CD14-positive monocyte (primary cell): ENCODE results near the gene TKTL1. TPM values are rescaled to one million over a fixed set of nuclear protein-coding genes. Genes with fewer than 3 reads are reported as not detected.

Experiments used
- DNase-seq, 3 donors: peaks; one replicate each; pipeline ENCODE4 v3.0.0-alpha.2; 2011 to 2022
- H2AFZ ChIP-seq: 2 replicates; pipeline ENCODE4 v1.6.0; 2012; ENCODE audit warnings: mild to moderate bottlenecking, low read depth, low read length, inconsistent platforms; ENCODE audit not compliant: insufficient read depth, poor library complexity, severe bottlenecking
- H3K27ac ChIP-seq, 2 donors: 1 replicate in 1 of 2; 2 replicates in 1 of 2; pipeline ENCODE4 v1.5.1; 2012 to 2013; ENCODE audit warnings: low read length in 2 of 2, control low read depth in 1 of 2, inconsistent platforms in 1 of 2, low read depth in 1 of 2, mild to moderate bottlenecking in 1 of 2
- H3K27me3 ChIP-seq, 2 donors: one replicate each; pipeline versions ENCODE4 v1.6.0 to v1.6.1; 2011 to 2013; ENCODE audit warnings: low read length in 2 of 2; ENCODE audit not compliant: control insufficient read depth in 2 of 2, insufficient read depth in 2 of 2
- H3K36me3 ChIP-seq, 2 donors: replicated peaks in 1 of 2; 1 replicate in 1 of 2; 2 replicates in 1 of 2; pipeline versions ENCODE4 v1.5.1 to v1.6.1; 2012 to 2013; ENCODE audit warnings: low read length in 2 of 2, control low read depth in 1 of 2, inconsistent platforms in 1 of 2, mild to moderate bottlenecking in 1 of 2; ENCODE audit not compliant: insufficient read depth in 2 of 2, control insufficient read depth in 1 of 2
- H3K4me1 ChIP-seq, 2 donors: 1 replicate in 1 of 2; 2 replicates in 1 of 2; pipeline versions ENCODE4 v1.5.1 to v1.6.1; 2012 to 2013; ENCODE audit warnings: low read length in 2 of 2, control low read depth in 1 of 2, inconsistent platforms in 1 of 2, mild to moderate bottlenecking in 1 of 2, moderate library complexity in 1 of 2; ENCODE audit not compliant: insufficient read depth in 2 of 2, control insufficient read depth in 1 of 2
- H3K4me2 ChIP-seq: replicated peaks from 2 replicates; pipeline ENCODE3; 2012; ENCODE audit warnings: low read length, moderate library complexity, mild to moderate bottlenecking; ENCODE audit not compliant: poor library complexity, severe bottlenecking; ENCODE audit errors: extremely low read depth
- H3K4me3 ChIP-seq, 3 experiments: fragments of 200-600 bp in 1 of 3; sonication (generic) in 1 of 3; replicated peaks in 1 of 3; 1 replicate in 2 of 3; 2 replicates in 1 of 3; pipeline ENCODE4 v1.5.1; 2011 to 2013; ENCODE audit warnings: low read length in 3 of 3, mild to moderate bottlenecking in 3 of 3, control low read depth in 2 of 3, low read depth in 2 of 3, inconsistent platforms in 1 of 3, moderate library complexity in 1 of 3
- H3K79me2 ChIP-seq: 2 replicates; pipeline ENCODE4 v1.6.0; 2012; ENCODE audit warnings: mild to moderate bottlenecking, control low read depth, inconsistent platforms, low read length, moderate library complexity; ENCODE audit not compliant: insufficient read depth
- H3K9ac ChIP-seq: 2 replicates; pipeline ENCODE4 v1.6.0; 2017; ENCODE audit warnings: low read length, mild to moderate bottlenecking; ENCODE audit not compliant: insufficient read depth, poor library complexity, severe bottlenecking
- H3K9me3 ChIP-seq, 2 donors: replicated peaks in 1 of 2; 1 replicate in 1 of 2; 2 replicates in 1 of 2; pipeline versions ENCODE4 v1.5.1 to v1.6.1; 2012 to 2013; ENCODE audit warnings: low read length in 2 of 2, control low read depth in 1 of 2; ENCODE audit not compliant: control insufficient read depth in 1 of 2, insufficient read depth in 1 of 2
- H4K20me1 ChIP-seq: 2 replicates; pipeline ENCODE4 v1.6.0; 2012; ENCODE audit warnings: mild to moderate bottlenecking, low read length, control low read depth, moderate library complexity; ENCODE audit not compliant: insufficient read depth
- H3K27ac Mint-ChIP-seq, 7 donors: one replicate each; pipeline ENCODE4 v1.8.0; 2020; ENCODE audit warnings: mild to moderate bottlenecking in 7 of 7, mixed read lengths in 7 of 7, moderate library complexity in 6 of 7, inconsistent platforms in 2 of 7
- H3K27me3 Mint-ChIP-seq, 3 donors: one replicate each; pipeline ENCODE4 v1.8.0; 2021 to 2022; ENCODE audit warnings: low read depth in 3 of 3, mild to moderate bottlenecking in 3 of 3, mixed read lengths in 3 of 3, moderate library complexity in 3 of 3, inconsistent platforms in 1 of 3
- H3K36me3 Mint-ChIP-seq, 2 donors: one replicate each; pipeline ENCODE4 v1.8.0; 2020; ENCODE audit warnings: mixed read lengths in 2 of 2, inconsistent platforms in 1 of 2, mild to moderate bottlenecking in 1 of 2
- H3K4me1 Mint-ChIP-seq: one replicate; pipeline ENCODE4 v1.8.0; 2020; ENCODE audit warnings: mild to moderate bottlenecking, mixed read lengths
- H3K4me3 Mint-ChIP-seq, 2 donors: one replicate each; pipeline ENCODE4 v1.8.0; 2020; ENCODE audit warnings: mild to moderate bottlenecking in 2 of 2, mixed read lengths in 2 of 2, moderate library complexity in 1 of 2
- H3K9me3 Mint-ChIP-seq, 7 donors: one replicate each; pipeline ENCODE4 v1.8.0; 2020 to 2022; ENCODE audit warnings: mixed read lengths in 7 of 7, mild to moderate bottlenecking in 6 of 7, moderate library complexity in 6 of 7, inconsistent platforms in 2 of 7
- WGBS: methylation state at CpG from one replicate; pipeline ENCODE4 v1.1.5; 2013; ENCODE audit warnings: missing lambda C conversion rate; ENCODE audit not compliant: insufficient coverage; 5-methylcytosine and 5-hydroxymethylcytosine counted together
- intact Hi-C, 2 donors: fragments of 100-400 bp; cut with micrococcal nuclease; formaldehyde crosslinking; loops; one replicate each; pipeline versions ENCODE4 v1.15.0 to v1.15.1; 2023
- polyA plus RNA-seq, 3 donors: library from polyadenylated mRNA; depleted of rRNA in 1 of 3; unstranded in 2 of 3; stranded (reverse) in 1 of 3; fragments of 300-500 nt in 2 of 3; fragments of >200 nt in 1 of 3; fragmentation: Illumina TruSeq in 2 of 3; gene quantifications; 1 replicate in 2 of 3; 2 replicates in 1 of 3; pipeline ENCODE4 v1.2.3, GENCODE V29; 2012 to 2021
- TF ChIP-seq, protein P1 (sequence below): fragments of 200-600 bp; IDR thresholded peaks from one replicate; pipeline ENCODE4 v1.8.0; 2022; ENCODE audit warnings: antibody characterized with exemption, mild to moderate bottlenecking

The TKTL1 gene
- polyA plus RNA-seq, 3 donors: 0.20 to 1.3 (median 0.60) TPM

DNA sequence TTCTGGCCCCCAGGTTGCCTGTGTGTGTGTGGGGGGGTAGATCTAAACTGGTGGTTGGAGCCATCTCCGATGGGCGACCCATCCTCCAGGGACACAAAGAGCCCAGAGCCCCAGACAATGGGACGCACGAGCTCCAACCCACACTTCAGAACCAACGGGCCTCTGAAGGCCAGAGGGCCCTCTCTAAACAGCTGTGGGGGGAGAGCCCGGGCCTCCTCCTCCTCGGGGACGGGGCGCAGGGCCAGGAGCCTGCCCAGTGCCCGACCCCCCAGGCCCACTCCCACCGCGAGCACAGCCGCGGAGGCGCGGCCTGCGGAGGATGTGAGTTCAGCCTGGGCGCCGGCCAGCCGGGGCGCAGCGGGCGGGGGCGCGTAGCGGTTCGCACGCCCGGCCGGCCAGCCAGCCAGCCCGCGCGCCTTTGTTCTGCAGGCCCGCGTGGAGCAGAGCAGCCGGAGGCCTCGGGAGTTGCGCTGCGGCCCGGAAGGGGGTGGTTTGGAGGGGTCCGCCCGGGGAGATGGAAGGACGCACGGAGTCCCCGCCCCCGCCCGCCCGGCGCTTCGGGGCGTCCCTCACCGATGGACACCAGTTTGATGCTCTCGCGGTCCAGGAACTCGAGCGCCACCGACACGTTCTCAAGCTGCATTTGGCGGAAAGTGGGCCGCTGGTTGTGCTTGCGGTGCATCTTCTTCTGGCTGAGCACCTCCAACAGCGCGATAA lies 74.9 kb downstream of the TKTL1 start:
- H3K79me2 ChIP-seq: peaks cover 68% of the 10 kb centered on the region
- peak overlapping the region; percentile 61 to 94 (median 88) for H3K4me3 ChIP-seq
- Mint-ChIP-seq H3K4me1 (peaks cover 21% of the 10 kb centered on the region), H3K9me3 (peaks cover 0 to 29% (median 6%) of the 10 kb centered on the region in 7 donors), H3K27ac (peak overlapping the region; percentile 96 to 98 (median 97)), H3K36me3 (peaks cover 14 to 31% of the 10 kb centered on the region in 2 donors), H3K4me3 (peak overlapping the region; percentile 91 to 97), H3K27me3 (peaks cover 3 to 15% (median 8%) of the 10 kb centered on the region in 3 donors)
- no peak for DNase-seq
- TF ChIP-seq, protein P1, sequence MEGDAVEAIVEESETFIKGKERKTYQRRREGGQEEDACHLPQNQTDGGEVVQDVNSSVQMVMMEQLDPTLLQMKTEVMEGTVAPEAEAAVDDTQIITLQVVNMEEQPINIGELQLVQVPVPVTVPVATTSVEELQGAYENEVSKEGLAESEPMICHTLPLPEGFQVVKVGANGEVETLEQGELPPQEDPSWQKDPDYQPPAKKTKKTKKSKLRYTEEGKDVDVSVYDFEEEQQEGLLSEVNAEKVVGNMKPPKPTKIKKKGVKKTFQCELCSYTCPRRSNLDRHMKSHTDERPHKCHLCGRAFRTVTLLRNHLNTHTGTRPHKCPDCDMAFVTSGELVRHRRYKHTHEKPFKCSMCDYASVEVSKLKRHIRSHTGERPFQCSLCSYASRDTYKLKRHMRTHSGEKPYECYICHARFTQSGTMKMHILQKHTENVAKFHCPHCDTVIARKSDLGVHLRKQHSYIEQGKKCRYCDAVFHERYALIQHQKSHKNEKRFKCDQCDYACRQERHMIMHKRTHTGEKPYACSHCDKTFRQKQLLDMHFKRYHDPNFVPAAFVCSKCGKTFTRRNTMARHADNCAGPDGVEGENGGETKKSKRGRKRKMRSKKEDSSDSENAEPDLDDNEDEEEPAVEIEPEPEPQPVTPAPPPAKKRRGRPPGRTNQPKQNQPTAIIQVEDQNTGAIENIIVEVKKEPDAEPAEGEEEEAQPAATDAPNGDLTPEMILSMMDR: no peak
- peak overlapping the region; percentile 95 to 100 for H3K27ac ChIP-seq
- peaks cover 47% of the 10 kb centered on the region for H4K20me1 ChIP-seq
- intact Hi-C loops: loop anchor here in 1 of 2 donors (5.0 kb wide), 1 partner anchor 162 kb away; no protein-coding TSS in a partner anchor
- WGBS: under 1% methylated on average over 43 of the region's 63 CpGs
- no peaks in the 10 kb centered on the region for H3K9me3 ChIP-seq
- H2AFZ ChIP-seq: no peak overlapping the region
- H3K9ac ChIP-seq: peak overlapping the region; percentile 98
- peak overlapping the region; percentile 58 for H3K4me2 ChIP-seq
- peaks cover 26 to 27% of the 10 kb centered on the region in 2 donors for H3K36me3 ChIP-seq
- H3K4me1 ChIP-seq: peaks cover 52 to 67% of the 10 kb centered on the region in 2 donors
- H3K27me3 ChIP-seq: no peaks in the 10 kb centered on the region

DNA sequence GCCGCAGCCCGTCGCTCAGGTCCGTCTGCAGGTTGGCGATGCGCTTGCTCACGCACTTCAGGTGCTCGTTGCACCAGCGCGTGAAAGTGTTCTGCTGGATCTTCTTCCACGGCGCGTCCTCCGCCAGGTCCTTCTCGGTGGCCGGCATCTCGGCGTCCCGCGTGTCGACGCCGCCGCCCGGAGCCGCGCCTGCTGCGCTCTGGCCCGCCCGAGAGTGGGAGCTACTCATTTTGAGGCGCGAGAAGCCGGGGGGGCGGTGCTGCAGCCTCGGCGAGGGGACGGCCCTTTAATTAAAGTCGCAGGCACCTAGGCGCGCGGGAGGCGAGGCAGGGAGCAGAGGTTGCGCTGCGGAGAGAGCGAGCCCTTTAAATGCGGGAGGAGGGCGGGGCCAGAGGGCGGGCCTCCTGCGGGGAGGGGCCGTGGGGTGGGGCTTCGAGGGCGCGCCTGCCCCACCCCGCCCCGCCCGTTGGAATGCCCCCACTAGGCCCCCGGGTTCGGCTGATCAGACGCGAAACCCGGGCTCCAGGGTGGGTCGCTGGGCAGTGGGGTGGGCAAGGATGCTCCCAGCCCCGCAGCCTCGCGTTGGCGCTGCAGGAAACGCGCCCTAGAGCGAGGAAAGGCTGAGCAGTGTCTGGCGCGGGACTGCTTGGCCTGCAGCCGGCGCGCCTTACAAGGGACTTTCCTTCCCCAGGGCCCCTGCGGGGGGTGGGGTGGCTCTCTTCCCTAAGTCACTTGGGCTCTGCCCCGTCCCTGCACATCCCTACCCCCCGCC lies 75.6 kb downstream of the TKTL1 start:
- peaks cover 18 to 19% of the 10 kb centered on the region in 2 donors for H3K36me3 ChIP-seq
- peak; percentile 84 to 93 (median 92) for DNase-seq
- Mint-ChIP-seq H3K27ac (peak overlapping the region; percentile 85 to 95 (median 89)), H3K27me3 (peaks cover 3 to 15% (median 8%) of the 10 kb centered on the region in 3 donors), H3K36me3 (peaks cover 11 to 25% of the 10 kb centered on the region in 2 donors), H3K9me3 (peaks cover 0 to 29% (median 6%) of the 10 kb centered on the region in 7 donors), H3K4me3 (peak overlapping the region; percentile 84 to 88), H3K4me1 (peaks cover 21% of the 10 kb centered on the region)
- peaks cover 52 to 62% of the 10 kb centered on the region in 2 donors for H3K4me1 ChIP-seq
- H3K9ac ChIP-seq: peak overlapping the region; percentile 98
- peak overlapping the region; percentile 95 to 100 for H3K27ac ChIP-seq
- H3K9me3 ChIP-seq: no peaks in the 10 kb centered on the region
- peaks cover 60% of the 10 kb centered on the region for H3K79me2 ChIP-seq
- H3K27me3 ChIP-seq: no peaks in the 10 kb centered on the region
- peaks cover 39% of the 10 kb centered on the region for H4K20me1 ChIP-seq
- H3K4me3 ChIP-seq: peak overlapping the region; percentile 61 to 94 (median 88)
- TF ChIP-seq, protein P1: no peak
- H2AFZ ChIP-seq: no peak overlapping the region
- 1% methylated on average over 47 of the region's 77 CpGs for WGBS
- intact Hi-C loops: loop anchor here in 1 of 2 donors (5.0 kb wide), 1 partner anchor 161 kb away; no protein-coding TSS in a partner anchor
- H3K4me2 ChIP-seq: peak overlapping the region; percentile 80
